ENCODE measurements around the gene MPV17. TPM values are rescaled to one million over a fixed set of nuclear protein-coding genes. Genes with fewer than 3 reads are reported as not detected.
A peak's percentile ranks its signal among the peaks of the same experiment; 100 is the strongest.
"Not testable (repeated sequence)": the region's sequence is repeated elsewhere in the genome, so short reads cannot be mapped to it uniquely, and the experiment has no call there.

MPV17 gene
- total RNA-seq, 1 experiment from 2014 or later, result 59.4 TPM

- no peak for DNase-seq
- Histone ChIP-seq H2AFZ (ENCODE audit: low read length) (no peak overlapping the region), H4K5ac (ENCODE audit: insufficient read length, low read depth, low read length) (no peak overlapping the region), H3K4me1 (ENCODE audit: insufficient read depth, low read length) (peaks cover 2% of the 10 kb centered on the region; the same call in 1 of the 2 replicates), H2AK5ac (ENCODE audit: insufficient read length, low read length) (no peak overlapping the region), H4K91ac (ENCODE audit: insufficient read length, low read depth, low read length) (no peak overlapping the region), H3K4ac (ENCODE audit: low read depth, low read length) (no peak overlapping the region), H3K4me2 (ENCODE audit: insufficient read depth, insufficient read length, low read length) (no peak overlapping the region), H3K23me2 (ENCODE audit: insufficient read length, low read depth, low read length, poor library complexity, severe bottlenecking) (no peaks in the 10 kb centered on the region), H2BK120ac (ENCODE audit: low read depth, low read length, poor library complexity, severe bottlenecking) (no peak overlapping the region), H4K20me1 (ENCODE audit: control insufficient read depth, insufficient read depth, insufficient read length) (peaks cover 4% of the 10 kb centered on the region), H3K56ac (ENCODE audit: insufficient read length, low read depth, low read length) (no peak overlapping the region), H3K79me2 (ENCODE audit: insufficient read depth, low read length) (peaks cover 37% of the 10 kb centered on the region; the same call in 1 of the 2 replicates), H2BK12ac (ENCODE audit: insufficient read length, low read depth, low read length) (no peak overlapping the region), H3K14ac (ENCODE audit: insufficient read depth, low read length) (no peak overlapping the region), H2BK15ac (ENCODE audit: low read depth, low read length) (no peak overlapping the region), H3K9ac (ENCODE audit: extremely low read depth, insufficient read length, low read length) (no peak overlapping the region), H3K27me3 (ENCODE audit: insufficient read depth, low read length) (no peaks in the 10 kb centered on the region), H3K9me3 (ENCODE audit: control insufficient read depth, low read depth, low read length) (no peaks in the 10 kb centered on the region), H3K23ac (ENCODE audit: insufficient read length, low read depth, low read length) (no peak overlapping the region), H4K8ac (replicated peaks; ENCODE audit: insufficient read length, low read depth, low read length) (no peak overlapping the region), H2BK5ac (ENCODE audit: insufficient read length, low read length) (no peak overlapping the region), H3K18ac (ENCODE audit: insufficient read length, low read depth, low read length) (no peak overlapping the region), H2BK20ac (ENCODE audit: low read depth, low read length, poor library complexity, severe bottlenecking) (no peak overlapping the region), H3K27ac (ENCODE audit: insufficient read length, low read depth, low read length) (no peak overlapping the region), H3K79me1 (ENCODE audit: insufficient read depth, low read depth, low read length, poor library complexity, severe bottlenecking) (peaks cover 4% of the 10 kb centered on the region), H3T11ph (ENCODE audit: low read length) (no peak overlapping the region)
- H3K27ac Mint-ChIP-seq, result peak overlapping the region; percentile 46 to 94 (median 79); a peak in 5 of 7 replicates
- no CpG with 5 or more reads among the region's 7 CpGs for WGBS (ENCODE audit: extremely low coverage, insufficient read length, low lambda C conversion rate)
- peak overlapping the region; percentile 41 to 68 for H3K4me3 Mint-ChIP-seq
- H3K36me3 Mint-ChIP-seq (ENCODE audit: insufficient read depth in 1 of 3, low read depth in 3 of 3), result peaks cover 17 to 27% (median 26%) of the 10 kb centered on the region in 3 experiments
- H3K4me1 Mint-ChIP-seq, result peaks cover 16 to 43% of the 10 kb centered on the region in 2 experiments
- no peak for TF ChIP-seq CTCF (conservative IDR thresholded peaks at IDR 0.05)
- H3K9me3 Mint-ChIP-seq, result peaks cover 12 to 16% of the 10 kb centered on the region in 2 experiments
- no peaks in the 10 kb centered on the region for H3K27me3 Mint-ChIP-seq (ENCODE audit: low read depth)
Measured at GRCh38 chr2:27353762-27354596, 31.1 kb upstream of the MPV17 start.

GRCh38 chr2:27353386-27353761, 30.5 kb upstream of the MPV17 start:
- peak overlapping the region in 1 of 2 experiments; percentile 68; a peak in 2 of 5 replicates for H3K4me3 Mint-ChIP-seq
- not testable (repeated sequence) for H4K20me1 ChIP-seq (ENCODE audit: control insufficient read depth, insufficient read depth, insufficient read length); H3K27me3 ChIP-seq (ENCODE audit: insufficient read depth, low read length); H4K91ac ChIP-seq (ENCODE audit: insufficient read length, low read depth, low read length); H2AK5ac ChIP-seq (ENCODE audit: insufficient read length, low read length); H3K4me2 ChIP-seq (ENCODE audit: insufficient read depth, insufficient read length, low read length); H2AFZ ChIP-seq (ENCODE audit: low read length); H3K4me1 ChIP-seq (ENCODE audit: insufficient read depth, low read length); H2BK12ac ChIP-seq (ENCODE audit: insufficient read length, low read depth, low read length); H2BK20ac ChIP-seq (ENCODE audit: low read depth, low read length, poor library complexity, severe bottlenecking); H4K5ac ChIP-seq (ENCODE audit: insufficient read length, low read depth, low read length); H3K56ac ChIP-seq (ENCODE audit: insufficient read length, low read depth, low read length); H3K79me1 ChIP-seq (ENCODE audit: insufficient read depth, low read depth, low read length, poor library complexity, severe bottlenecking); H2BK5ac ChIP-seq (ENCODE audit: insufficient read length, low read length); H3K9me3 ChIP-seq (ENCODE audit: control insufficient read depth, low read depth, low read length); H4K8ac ChIP-seq (replicated peaks; ENCODE audit: insufficient read length, low read depth, low read length); H3K23ac ChIP-seq (ENCODE audit: insufficient read length, low read depth, low read length); H2BK120ac ChIP-seq (ENCODE audit: low read depth, low read length, poor library complexity, severe bottlenecking); H2BK15ac ChIP-seq (ENCODE audit: low read depth, low read length); DNase-seq; H3K27ac ChIP-seq (ENCODE audit: insufficient read length, low read depth, low read length); H3K18ac ChIP-seq (ENCODE audit: insufficient read length, low read depth, low read length); H3T11ph ChIP-seq (ENCODE audit: low read length); H3K27me3 Mint-ChIP-seq (ENCODE audit: low read depth); H3K9ac ChIP-seq (ENCODE audit: extremely low read depth, insufficient read length, low read length); H3K4ac ChIP-seq (ENCODE audit: low read depth, low read length); H3K23me2 ChIP-seq (ENCODE audit: insufficient read length, low read depth, low read length, poor library complexity, severe bottlenecking); H3K14ac ChIP-seq (ENCODE audit: insufficient read depth, low read length)
- peaks cover 16 to 40% of the 10 kb centered on the region in 2 experiments for H3K4me1 Mint-ChIP-seq
- H3K9me3 Mint-ChIP-seq, result peaks cover 9 to 12% of the 10 kb centered on the region in 2 experiments; a peak in 4 of 5 replicates
- H3K79me2 ChIP-seq (ENCODE audit: insufficient read depth, low read length), result peaks cover 39% of the 10 kb centered on the region; the same call in 1 of the 2 replicates
- H3K27ac Mint-ChIP-seq, result peak overlapping the region in 2 of 3 experiments; percentile 46 to 71; a peak in 2 of 7 replicates
- no CpG with 5 or more reads among the region's 5 CpGs for WGBS (ENCODE audit: extremely low coverage, insufficient read length, low lambda C conversion rate)
- H3K36me3 Mint-ChIP-seq (ENCODE audit: insufficient read depth in 1 of 3, low read depth in 3 of 3), result peaks cover 13 to 24% (median 22%) of the 10 kb centered on the region in 3 experiments
